Right renal pelvis (tissue), 4 donors: Measurements from ENCODE around the gene PPTC7. TPM values are rescaled to one million over a fixed set of nuclear protein-coding genes. Genes with fewer than 3 reads are reported as not detected.
"Not testable (repeated sequence)": the region's sequence is repeated elsewhere in the genome, so short reads cannot be mapped to it uniquely, and the experiment has no call there.

Experiments used
- DNase-seq, 4 donors: peaks; one replicate each; pipeline ENCODE4 v3.0.0-alpha.2; 2013; ENCODE audit warnings: low read depth in 4 of 4, low spot score in 3 of 4, missing footprints in 1 of 4
- polyA plus RNA-seq, 4 donors: library from polyadenylated mRNA; unstranded; fragments of 120-200 nt; gene quantifications; one replicate each; pipeline ENCODE4 v1.2.1, GENCODE V29; 2013; ENCODE audit not compliant: insufficient read length in 4 of 4

PPTC7 gene
- polyA plus RNA-seq, 4 donors, result 19.1 to 24.7 (median 24.3) TPM

DNA sequence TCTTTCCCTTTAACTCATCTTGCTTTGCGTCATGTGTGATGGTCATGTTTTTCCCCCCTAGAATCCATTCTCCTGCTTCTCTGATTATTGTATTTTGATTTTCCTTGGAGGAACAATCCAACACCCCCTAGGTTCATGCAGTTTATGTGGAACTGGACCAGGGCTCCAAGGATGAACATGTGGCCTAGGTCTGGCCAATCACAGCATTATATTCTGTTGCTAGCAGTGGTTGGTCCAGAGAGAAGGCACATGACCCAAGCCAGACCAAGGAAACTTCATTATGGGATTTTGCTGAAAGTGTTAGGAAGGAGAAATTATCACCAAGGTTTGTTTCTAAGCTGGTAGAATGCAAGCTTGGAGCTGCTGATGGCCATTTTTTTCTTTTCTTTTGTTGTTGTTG is 6.9 kb upstream of the PPTC7 start:
- no peak for DNase-seq

DNA sequence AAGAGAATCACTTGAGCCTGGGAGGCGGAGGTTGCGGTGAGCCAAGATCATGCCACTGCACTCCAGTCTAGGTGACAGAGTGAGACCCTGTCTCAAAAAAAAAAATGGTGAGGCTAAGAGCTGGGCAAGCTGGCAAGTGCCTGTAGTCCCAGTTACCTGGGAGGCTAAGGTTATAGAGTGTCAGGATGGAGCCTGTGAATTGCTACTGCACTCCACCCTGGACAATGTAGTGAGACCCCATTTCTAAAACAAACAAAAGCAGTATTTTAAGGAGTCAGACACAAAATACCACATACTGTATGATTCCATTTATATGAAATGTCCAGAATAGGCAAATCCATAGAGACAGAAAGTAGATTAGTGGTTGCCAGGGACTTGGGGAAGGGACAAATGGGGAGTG is 4.0 kb upstream of the PPTC7 start:
- DNase-seq, result not testable (repeated sequence)

DNA sequence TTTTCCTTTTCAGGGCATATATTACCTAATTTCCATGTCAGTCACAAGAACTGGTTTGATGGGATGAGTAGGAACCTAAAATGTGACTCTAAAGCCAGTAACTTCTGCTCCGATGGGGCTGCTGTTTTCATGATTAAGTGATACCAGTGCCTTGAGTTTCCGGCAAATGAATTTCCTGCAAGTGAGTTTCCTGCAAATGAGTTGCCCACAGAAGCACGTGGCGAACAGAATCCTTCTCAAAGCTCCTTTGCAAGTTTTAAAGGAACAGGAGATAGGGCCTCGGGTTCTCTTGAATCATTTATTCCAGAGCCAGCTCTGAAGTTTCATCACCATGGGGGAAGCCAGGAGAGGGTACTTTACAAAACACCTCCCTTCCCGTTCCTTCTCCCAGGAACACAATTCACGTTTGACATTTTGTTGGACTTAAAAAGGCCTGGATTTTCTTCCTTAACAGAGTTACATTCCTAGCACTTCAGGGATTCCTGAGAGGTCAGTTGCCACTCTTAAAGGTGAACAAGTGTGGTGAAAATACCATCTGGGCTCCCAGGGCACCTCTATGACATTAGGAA is 2.2 kb upstream of the PPTC7 start:
- DNase-seq, result no peak

DNA sequence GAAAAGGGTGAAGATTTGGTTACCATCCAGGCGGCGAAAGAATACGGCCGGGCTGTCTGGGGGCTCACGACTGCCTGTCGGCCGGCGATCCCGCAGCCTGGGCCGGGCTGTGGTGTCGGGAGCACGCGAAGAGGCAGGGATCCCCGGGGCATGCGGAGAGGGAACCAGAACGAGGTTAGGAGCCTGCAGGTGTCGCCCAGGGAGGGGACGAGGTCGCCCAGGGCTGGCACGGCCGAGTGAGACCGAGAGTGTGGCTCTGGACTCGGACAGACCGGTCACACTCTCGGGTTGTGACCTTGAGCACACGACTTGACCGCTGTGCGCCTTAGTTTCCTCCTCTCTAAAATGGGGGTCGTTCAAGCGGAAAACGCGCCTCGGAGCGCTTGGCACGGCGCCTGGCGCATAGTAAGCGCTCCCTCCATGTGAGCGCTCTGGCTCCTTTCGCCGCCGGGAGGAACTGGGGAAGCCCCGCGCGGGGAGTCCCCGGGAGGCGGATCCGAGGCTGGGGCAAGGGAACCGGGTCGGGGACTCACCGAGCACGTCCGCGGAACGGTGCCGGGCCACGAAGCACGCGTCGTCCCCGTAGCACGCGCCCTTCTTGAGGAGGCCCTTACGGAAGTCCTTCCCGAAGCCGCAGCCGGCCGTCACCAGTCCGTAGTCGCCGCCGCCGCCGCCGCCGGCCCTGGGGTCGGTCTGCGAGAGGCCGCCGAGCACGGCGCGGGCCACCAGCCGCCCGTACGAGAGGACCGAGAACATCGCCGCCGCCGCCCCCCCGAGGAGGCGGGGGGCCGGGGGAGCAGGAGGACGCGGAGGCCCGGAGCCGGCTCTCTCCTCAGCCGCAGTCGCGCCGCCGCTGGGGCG is 612 bp downstream of the PPTC7 start:
- DNase-seq, result no peak

DNA sequence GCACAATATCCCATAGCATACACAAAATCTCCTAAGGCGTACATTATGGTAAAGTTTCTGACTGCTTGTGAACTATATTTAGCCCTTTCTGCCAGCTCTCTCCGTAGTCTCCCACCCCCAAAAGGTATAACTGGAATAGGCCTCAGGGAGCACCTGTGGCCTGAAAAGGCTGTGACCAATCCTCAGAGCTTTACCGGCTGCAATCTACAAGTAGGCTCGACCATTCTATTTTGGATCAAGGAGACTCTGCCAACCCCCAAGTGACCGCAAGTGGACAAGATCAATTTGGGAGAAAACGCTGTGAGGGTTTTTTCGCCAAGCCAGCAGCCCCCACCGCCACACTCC is 1.2 kb downstream of the PPTC7 start:
- no peak for DNase-seq

DNA sequence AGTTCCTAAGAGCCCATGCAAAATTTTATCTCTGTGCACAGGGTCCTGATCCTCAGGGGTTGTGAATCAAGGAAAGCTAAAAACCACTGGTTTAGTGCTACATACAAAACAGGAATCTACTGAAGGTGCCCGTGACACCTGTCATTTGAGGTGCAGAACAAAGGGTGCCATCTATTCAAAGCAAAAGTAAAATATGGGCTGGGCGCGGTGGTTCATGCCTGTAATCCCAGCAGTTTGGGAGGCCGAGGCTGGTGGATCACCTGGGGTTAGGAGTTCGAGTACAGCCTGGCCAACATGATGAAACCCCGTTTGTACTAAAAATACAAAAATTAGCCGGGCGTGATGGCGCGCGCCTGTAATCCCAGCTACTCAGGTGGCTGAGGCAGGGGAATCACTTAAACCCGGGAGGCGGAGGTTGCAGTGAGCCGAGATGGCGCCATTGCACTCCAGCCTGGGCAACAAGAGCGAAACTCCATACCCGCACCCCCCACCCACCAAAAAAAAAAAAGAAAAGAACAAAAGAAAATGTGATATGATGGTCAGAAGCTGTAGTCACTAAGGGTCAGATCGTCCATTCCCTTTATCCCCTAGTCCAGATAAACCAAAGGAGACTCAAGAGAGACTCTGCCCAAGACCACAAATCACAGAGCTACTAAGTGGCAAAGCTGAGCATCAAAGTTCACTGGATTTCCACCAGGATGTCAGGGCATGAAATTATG is 3.4 kb downstream of the PPTC7 start:
- no peak for DNase-seq

DNA sequence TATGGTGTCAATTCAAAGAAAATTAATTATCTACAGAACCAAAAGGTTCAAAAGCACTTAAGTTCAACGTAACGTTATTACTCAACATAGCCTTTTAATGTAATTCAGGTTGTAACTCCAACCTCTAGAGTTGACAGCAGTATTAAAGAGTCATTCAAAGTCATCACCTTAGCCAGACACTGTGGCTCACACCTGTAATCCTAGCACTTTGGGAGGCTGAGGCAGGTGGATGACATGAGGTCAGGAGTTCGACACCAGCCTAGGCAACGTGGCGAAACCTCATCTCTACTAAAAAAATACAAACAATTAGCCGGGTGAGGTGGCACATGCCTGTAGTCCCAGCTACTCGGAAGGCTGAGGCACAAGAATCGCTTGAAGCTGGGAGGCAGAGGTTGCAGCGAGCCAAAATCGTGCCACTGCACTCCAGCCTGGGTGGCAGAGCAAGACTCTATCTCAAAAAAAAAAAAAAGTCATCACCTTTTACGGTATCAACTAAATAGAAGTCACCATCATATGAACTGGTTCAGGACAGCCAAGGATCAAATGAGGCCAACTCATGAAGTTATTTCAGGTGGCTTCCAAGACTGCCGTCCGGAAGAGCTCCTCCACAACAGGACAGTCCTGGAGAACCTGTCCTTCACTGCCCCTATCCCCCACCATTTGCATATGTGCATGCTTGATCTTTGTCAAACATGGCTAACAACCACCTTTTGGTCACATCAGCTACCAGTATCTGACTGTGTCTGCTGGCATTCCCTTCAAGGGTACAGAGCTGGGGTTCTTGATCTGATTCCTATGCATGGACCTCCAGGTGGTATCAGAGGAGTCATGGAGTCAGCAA is 4.2 kb downstream of the PPTC7 start:
- no peak for DNase-seq

DNA sequence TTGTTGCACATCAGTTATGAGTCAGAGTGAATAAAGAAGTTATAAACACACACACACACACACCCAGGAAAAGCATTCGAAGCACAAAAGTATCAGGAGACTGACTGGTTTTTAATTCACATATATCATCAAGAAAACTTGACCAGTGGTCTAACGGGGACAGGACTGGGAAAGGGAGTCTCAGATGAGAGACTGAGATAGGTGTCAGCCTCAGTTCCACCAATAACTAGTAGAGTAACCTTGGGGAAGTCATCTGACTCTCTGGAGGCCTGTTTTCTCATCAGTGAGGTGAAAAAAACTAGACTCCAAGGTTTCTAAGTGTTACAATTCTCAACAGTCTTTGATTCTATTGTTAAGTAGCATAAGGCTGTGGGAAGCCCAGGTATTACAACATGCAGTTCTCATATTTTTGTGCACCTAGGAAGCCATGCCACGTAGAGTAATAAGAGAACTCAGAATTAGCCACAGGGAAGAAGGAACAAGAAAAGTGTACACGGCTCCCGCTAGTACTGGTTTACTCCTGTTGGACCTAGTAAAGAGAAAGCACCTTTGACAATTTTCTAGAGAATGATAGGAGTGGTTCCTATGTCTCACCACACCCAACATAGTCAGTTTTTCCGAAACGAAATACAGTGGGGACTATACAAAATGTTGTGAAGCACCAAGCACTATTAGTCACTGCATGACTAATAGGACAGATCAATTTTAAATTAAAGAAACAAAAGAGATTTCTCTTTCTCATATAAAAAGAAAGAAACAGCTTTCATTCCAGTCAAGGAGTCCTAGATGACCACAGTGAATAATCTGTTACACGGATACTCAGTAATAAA is 5.0 kb downstream of the PPTC7 start:
- DNase-seq, result no peak

DNA sequence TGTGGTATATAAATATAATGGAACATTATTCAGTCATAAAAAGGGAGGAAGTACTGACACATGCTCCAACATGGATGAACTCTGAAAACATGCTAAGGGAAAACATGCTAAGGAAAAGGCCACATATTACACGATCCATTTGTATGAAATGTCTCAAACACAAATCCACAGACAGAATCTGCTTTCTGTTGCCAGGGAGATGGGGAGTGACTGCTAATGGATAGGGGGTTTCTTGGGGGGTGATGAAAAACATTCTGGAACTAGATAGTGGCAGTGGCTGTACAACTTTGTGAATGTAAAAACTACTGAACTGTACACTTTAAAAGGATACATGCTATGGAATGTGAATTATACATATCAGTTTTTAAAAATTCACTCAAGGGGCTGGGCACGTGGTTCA is 6.6 kb downstream of the PPTC7 start:
- no peak for DNase-seq

DNA sequence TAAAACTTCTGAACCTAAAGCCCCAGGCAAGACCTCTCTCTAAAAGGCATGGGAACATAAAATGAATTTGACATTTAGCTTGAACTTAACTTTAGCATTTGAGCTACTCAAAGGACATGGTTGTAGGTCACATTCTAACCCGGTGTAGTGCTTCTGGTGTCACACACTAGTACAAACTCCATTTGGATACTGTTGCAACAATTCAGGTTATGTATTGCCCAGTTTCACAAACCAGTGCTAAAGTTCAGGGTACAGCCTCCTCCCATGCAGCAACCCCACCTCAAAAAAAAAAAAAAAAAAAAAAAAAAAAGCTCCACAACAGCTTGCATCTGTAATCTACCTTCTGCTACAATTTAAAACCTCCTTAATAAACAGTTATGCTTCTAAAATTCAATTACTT is 7.8 kb downstream of the PPTC7 start:
- no peak for DNase-seq

DNA sequence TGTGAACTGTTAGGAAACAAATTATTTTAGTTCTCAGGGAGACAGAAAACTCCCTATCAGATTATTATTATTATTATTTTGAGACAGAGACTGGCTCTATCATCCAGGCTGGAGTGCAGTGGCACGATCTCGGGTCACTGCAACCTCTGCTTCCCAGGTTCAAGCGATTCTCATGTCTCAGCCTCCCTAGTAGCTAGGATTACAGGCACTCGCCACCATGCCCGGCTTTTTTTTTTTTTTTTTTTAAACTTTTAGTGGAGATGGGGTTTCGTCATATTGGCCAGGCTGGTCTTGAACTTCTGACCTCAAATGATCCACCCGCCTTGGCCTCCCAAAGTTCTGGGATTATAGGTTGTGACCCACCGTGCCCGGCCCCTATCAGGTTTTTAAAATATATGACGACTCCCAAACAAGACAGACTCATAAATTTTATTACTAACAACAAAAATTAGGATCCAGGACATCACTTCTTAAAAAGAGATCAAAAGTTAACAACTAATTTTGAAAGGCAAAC is 8.3 kb downstream of the PPTC7 start:
- not testable (repeated sequence) for DNase-seq

DNA sequence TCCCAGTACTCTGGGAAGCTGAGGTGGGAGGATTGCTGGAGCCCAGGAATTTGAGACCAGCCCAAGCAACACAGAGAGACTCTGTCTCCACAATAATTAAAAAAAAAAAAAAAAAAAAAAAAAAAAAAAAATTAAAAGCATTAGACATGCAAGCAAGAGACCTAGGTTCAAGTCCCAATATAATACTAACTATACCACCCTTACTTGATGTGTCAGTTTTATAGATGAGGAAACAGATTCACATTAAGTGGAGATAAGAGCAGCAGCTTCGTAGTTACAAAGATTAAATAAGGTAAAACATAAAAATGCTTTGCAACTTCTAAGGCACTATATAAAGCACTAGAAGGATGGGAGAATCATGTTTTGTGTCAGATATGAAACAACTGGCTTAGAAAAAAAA is 9.1 kb downstream of the PPTC7 start:
- no peak for DNase-seq

DNA sequence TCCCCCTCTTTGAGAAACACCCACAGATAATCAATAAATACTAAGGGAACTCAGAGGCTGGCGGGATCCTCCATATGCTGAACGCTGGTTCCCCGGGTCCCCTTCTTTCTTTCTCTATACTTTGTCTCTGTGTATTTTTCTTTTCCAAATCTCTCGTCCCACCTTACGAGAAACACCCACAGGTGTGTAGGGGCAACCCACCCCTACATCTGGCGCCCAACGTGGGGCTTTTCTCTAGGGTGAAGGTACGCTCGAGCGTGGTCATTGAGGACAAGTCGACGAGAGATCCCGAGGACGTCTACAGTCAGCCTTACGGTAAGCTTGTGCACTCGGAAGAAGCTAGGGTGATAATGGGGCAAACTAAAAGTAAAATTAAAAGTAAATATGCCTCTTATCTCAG is 12.3 kb downstream of the PPTC7 start:
- not testable (repeated sequence) for DNase-seq

DNA sequence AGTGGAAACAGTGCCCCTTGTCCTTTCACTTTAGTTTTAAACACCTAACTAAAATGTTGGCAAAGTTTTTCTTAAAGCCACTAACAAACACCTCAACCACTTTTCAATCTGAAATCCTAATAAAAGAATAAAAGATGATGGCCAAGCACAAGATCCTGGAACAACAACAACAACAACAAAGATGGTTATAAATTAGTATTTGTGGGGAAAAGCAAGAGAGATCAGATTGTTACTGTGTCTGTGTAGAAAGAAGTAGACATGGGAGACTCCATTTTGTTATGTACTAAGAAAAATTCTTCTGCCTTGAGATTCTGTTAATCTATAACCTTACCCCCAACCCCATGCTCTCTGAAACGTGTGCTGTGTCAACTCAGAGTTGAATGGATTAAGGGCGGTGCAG is 13.3 kb downstream of the PPTC7 start:
- not testable (repeated sequence) for DNase-seq

DNA sequence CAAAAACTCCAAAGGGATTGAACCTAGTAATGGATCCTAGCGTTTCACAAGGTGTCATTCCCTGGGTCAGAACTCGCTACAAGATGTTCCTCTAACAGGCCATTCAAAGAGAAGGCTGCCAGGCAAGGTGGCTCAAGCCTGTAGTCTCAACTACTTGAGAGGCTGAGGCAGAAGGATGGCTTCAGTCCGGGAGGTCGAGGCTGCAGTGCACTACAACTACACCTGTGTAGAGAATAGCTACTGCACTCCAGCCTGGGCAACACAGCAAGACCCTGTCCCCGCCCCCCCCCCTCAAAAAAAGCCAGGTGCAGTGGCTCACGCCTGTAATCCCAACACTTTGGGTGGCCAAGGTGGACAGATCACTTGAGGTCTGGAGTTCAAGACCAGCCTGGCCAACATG is 14.4 kb downstream of the PPTC7 start:
- DNase-seq, result no peak

DNA sequence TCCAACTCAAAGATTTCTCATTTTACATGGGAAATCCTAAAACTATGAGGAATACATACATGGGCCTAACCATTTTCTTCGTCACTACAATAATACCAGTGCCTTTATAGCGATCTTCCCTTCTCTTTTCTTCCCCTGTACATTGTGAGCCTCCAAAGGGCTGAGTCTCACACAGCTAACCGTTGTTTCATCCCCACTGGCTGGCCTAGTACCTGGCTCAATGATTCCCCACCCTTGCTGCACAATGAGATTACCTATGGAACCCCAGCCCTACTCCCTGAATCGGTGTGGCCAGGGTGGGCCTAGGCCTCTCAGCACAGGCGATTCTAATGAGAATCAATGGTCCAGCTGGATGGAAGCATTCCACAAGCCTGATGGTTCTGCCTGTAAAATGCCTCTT is 16.1 kb downstream of the PPTC7 start:
- no peak for DNase-seq

DNA sequence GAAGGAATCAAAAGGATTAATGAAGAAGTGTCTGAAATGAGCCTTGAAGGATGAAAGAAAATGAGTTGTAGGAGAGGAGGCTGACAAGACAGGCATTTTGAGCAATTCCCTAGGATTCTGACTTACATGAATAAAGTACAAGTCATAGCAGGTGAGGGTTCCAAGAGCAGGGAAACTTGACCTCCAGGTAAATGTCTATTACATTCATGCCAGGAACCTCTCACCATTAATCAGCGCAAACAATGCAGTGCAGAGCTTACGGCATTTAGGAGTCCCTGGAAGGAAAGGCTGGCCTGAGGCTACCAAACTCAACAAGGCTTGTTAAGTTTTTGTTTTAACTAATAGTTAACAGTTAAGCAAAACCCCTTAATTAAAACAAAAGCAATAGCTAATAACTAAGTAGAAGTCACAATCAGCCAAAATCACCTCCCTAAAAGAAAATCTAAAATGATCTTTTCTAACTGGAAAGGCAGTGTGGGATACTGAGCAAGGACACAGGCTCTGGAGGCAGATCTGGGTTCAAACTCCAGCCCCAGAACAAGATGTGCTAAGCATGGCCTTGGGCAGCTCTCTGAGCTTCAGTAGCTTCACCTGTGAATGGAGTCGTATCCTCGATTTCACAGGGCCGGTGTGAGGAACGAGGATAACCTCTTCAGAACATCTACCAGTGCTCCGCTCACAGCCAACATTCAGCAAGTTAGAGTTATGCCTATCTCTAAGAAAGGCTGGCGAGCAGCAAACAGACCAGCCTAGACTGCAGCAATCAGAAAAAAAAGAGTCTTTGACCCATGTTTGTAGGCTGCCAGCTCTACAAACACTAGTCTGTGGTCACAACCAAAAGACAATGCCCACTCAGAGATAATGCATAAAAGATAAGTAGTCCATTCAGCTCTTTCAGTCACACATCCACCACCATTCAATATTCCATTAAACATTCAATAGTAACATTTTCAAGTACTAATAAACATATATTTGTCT is 16.9 kb downstream of the PPTC7 start:
- DNase-seq, result no peak

DNA sequence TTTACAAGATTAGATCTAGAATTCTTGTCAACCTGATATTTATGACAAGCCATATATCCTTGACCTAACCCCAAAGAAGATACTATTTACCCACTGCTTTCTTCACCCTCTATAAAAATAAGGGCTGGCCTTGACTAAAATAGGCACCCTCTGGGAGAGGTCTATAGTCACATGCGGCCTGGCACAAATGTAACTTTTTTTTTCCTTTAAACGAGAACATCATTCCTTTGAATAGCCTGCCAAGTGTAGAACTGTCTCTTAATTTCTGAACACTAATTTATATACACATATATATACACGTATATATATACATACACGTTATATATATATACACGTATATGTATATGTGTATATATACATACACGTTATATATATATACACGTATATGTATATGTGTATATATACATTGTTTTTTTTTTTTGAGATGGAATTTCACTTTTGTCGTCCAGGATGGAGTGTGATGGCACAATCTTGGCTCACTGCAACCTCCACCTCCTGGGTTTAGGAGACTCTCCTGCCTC is 18.6 kb downstream of the PPTC7 start:
- DNase-seq, result no peak
